CD4-positive, alpha-beta T cell treated with Interleukin-4 for 4 hours (primary cell): ENCODE results near the gene SNRPF.
"Not testable (repeated sequence)": the region's sequence is repeated elsewhere in the genome, so short reads cannot be mapped to it uniquely, and the experiment has no call there.

Experiments
- DNase-seq: peaks from one replicate; pipeline ENCODE4 v3.0.0-alpha.2; 2020

SNRPF gene

GRCh38 chr12:95858451-95859343 lies at the start of gene SNRPF:
TSS of gene SNRPF (plus strand) at chr12:95858952. CDS start at chr12:95859074, 122 bp downstream.
- peak; percentile 94 for DNase-seq

GRCh38 chr12:95809000-95809680 lies 49.6 kb upstream of the SNRPF start:
- no peak for DNase-seq

GRCh38 chr12:95810411-95810810 lies 48.3 kb upstream of the SNRPF start:
- no peak for DNase-seq

- not testable (repeated sequence) for DNase-seq
Measured at GRCh38 chr12:95812155-95812554, 46.6 kb upstream of the SNRPF start.

DNA sequence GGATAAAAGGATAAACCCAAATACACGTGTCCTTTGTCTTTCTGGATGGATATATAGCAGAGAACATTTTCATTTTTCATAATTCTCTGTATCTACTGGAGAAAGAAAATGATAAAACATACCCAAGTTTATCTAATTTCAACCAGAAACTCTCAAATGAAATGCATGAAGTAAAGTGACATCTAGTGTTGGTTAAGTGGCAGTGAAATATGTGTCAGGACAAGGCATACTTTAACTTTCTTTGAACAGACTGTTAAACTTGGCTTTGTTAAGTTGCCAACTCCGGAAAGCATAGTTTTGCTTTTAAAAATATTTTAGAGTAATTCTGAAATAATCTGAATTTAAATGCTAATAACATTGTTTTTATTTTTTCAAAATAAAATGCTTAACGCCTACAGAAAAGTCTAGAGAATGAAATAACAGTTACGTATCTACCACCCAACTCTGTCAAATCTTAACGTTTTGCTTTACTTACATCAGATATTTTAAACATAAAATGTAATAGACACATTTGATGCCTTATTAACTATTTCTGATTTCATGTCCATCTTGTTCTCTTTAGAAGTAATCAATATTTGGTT lies 43.0 kb upstream of the SNRPF start:
- DNase-seq, result no peak

DNA sequence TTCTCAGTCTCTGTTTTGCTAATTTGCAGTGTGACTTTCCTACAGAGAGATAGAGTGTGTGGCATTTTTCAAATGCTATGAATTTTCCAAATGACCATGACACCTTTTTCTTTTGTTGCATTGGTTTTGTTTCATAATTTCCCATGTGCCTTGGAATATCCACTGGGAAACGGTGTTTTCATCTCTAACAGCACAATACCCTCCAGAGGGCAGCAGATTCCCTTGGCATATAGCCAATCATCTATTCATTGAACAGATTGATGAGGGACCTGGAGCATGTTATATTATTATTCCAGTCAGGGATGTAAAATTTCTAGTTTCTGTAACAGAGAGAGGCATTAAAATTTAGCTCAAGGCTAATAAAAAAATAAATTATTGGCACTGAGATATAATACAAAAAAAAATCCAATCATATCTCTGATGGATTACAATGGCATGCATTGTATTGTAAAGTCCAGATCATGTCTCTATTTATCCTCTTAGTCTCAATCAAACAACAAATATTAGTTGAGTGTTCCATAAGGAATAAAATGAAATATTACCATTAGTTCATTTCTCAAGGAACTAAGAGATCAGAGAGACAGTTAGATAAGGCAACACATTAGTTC lies 38.6 kb upstream of the SNRPF start:
- DNase-seq, result no peak

- no peak for DNase-seq
Measured at GRCh38 chr12:95829395-95829794, 29.4 kb upstream of the SNRPF start.

- no peak for DNase-seq
Measured at GRCh38 chr12:95830335-95831089, 28.2 kb upstream of the SNRPF start.

DNA sequence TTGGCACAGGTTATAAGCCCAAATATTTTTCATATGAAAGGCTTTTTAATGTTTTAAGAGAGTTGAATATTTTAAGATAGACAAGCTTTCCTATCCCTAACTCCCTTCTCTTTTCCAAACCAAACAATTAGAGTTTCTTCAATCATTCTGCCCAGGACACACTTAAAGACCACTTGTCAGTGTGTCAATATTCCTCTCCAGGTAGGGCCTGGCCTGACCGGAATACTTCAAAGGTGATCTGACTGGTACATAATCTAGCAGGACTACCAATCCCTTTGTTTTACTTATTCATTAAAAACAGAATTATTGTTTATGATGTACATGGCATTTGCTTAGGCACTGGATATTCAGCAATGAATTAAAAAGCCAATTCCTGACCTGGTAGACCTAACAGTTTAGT lies 24.2 kb upstream of the SNRPF start:
- DNase-seq, result no peak

DNA sequence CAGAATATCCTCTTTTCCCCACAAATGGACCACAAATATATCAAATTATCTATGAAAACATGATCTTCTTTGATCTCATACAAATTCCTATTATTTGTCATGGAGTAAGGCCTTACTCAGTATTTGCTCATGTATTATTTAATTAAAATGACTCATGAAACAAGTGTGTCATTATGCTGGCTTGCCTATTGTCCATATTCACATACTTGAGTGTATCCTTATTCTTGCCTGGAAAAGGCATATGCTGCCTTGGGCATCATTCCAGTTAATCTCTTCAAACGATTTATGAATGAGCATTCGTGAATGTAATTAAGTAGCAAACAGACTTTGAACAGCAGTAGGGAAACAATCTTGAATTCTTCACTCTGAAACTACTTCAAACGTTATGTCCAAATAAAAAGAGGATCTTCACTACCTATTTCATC lies 22.6 kb upstream of the SNRPF start:
- DNase-seq, result no peak

DNA sequence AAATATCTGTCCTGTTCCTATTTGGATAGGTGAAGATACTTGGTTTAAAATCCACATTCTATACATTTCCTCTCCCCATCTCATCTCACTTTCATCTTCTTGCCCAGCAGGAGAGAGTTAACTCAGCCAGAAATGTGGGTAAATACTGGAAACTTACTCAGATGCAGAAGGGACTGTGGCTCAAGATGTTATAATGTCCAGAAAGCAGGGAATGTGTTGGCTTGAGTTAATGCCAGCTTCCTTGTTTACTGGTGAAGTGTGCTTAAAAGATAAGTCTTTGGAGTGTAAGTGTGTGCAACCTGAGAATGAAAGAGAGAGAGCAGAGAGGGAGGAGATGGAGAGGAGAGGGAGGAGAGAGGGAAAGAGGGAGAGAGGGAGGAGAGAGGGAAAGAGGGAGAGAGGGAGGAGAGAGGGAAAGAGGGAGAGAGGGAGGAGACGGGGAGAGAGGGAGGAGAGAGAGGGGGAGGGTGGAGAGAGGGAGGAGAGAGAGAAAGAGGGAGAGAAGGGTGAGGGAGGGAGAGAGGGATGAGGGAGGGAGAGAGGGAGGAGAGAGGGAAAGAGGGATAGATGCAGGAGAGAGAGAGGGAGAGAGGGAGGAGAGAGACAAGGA lies 22.0 kb upstream of the SNRPF start:
- no peak for DNase-seq

DNA sequence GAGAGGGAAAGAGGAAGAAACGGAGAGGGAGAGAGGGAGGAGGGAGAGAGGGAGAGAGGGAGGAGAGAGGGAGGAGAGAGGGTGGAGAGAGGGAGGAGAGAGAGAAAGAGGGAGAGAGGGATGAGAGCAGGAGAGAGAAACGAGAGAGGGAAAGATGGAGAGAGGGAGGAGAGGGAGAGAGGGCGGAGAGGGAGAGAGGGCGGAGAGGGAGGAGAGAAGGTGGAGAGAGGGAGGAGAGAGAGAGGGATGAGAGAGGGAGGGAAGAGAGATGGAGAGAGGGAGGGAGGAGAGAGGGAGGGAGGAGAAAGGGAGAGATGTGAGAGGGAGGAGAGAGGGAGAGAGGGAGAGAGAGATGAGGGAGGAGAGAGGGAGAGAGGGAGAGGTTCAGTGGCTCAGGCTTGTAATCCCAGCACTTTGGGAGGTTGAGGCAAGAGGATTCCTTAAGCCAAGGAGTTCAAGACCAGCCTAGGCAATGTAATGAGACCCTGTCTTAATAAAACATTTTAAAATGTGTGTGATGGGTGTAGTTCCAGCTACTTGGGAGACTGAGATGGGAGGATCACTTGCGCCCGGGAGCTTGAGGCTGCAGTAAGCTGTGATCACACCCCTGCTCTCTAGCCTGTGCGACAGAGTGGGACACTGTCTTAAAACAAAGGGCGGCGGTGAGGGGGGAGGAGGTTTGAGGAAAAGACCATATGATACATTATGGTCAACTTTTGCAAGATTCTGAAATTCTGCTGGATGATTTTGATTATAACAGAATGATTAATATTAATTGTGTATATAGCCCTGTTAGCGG lies 21.3 kb upstream of the SNRPF start:
- no peak for DNase-seq

DNA sequence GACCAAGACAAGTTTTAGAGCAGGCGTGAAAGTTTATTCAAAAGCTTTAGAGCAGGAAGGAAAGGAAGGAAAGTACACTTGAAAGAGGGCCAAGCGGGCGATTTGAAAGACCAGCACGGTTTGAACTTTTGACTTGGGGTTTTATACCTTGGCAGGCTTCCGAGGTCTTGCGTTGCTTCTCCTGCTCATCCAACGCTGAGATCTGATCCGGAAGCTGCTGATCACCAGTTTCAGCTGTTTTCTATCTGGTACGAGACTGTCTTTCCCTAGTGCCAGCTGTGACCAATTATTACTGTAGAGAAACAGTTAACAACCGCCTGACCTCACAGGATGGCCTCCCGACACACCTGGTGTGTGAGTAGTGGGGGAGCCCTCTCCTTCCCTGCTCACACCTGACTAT lies 20.6 kb upstream of the SNRPF start:
- DNase-seq, result no peak

DNA sequence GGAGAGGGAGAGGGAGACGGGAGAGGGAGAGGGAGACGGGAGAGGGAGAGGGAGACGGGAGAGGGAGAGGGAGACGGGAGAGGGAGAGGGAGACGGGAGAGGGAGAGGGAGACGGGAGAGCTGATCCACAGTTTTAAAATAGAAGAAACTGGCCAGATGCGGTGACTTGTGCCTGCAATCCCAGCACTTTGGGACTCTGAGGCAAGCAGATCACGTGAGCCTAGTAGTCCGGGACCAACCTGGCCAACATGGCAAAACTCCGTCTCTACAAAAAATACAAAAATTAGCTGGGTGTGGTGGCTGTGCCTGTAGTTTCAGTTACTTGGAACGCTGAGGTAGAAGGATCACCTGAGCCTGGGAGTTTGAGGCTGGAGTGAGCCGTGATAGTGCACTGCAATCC lies 16.3 kb upstream of the SNRPF start:
- not testable (repeated sequence) for DNase-seq

- no peak for DNase-seq
Measured at GRCh38 chr12:95848575-95849388, 10.0 kb upstream of the SNRPF start.

DNA sequence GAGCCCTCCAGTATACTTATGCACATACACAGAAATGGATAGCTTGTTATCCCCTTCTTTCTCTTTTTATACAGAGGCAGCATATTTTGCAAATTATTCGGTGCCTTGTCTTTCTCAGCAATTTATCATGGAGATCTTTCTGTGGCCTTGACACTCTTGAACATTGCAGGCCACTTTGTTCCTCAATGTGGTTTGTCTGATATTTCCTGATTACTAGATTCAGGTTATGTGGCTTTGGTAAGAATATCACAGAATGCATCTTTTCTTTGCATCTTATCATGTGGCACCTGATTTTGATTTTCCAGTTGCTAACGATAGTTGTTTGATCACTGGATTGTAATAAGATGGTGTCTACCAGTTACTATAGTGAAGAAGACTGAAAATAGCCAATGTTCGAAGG lies 7.1 kb upstream of the SNRPF start:
- DNase-seq, result no peak

GRCh38 chr12:95852133-95852532 lies 6.6 kb upstream of the SNRPF start:
- DNase-seq, result no peak

DNA sequence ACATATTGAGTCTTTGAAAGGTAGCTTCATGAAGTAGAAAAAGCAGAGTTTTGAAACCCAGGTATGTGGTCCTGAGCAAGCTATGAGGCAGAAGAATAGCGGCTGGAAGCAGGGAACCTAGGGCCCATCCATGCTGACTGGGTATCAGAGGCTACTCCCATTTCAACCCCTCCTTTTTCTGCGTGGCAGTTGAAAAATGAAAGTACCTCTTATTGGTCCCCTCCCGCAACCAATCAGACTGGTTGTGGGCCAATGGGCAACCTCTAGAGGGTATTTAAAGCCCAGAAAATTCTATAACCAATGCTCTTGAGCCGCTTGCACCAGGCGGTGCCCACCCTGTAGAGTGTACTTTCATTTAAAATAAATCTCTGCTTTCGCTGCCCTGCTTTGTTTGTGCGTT lies 1.6 kb upstream of the SNRPF start:
- DNase-seq, result no peak

GRCh38 chr12:95857799-95858198 lies 953 bp upstream of the SNRPF start:
- no peak for DNase-seq

GRCh38 chr12:95859344-95859816 lies 628 bp downstream of the SNRPF start:
- DNase-seq, result no peak
